H1 (cell line): ENCODE measurements around the gene MPZL3. TPM values are rescaled to one million over a fixed set of nuclear protein-coding genes. Genes with fewer than 3 reads are reported as not detected.
A peak's percentile ranks its signal among the peaks of the same experiment; 100 is the strongest.

Source experiments
- ATF2 ChIP-seq: IDR thresholded peaks from 2 replicates; pipeline ENCODE4 v1.6.1; 2012; ENCODE audit warnings: low read length, inconsistent platforms
- CEBPB ChIP-seq: IDR thresholded peaks from 2 replicates; pipeline ENCODE4 v1.6.1; 2012; ENCODE audit warnings: low read depth, low read length
- CTBP2 ChIP-seq: IDR thresholded peaks from 2 replicates; pipeline ENCODE4 v1.7.0; 2011; ENCODE audit warnings: borderline replicate concordance, mild to moderate bottlenecking, moderate library complexity, mixed read lengths, low read length; ENCODE audit not compliant: insufficient read depth, insufficient read length
- CTCF ChIP-seq, 3 experiments: IDR thresholded peaks; 1 replicate in 2 of 3; 2 replicates in 1 of 3; pipeline versions ENCODE4 v1.5.1 to v1.6.1; 2011; ENCODE audit warnings: low read length in 3 of 3, mild to moderate bottlenecking in 3 of 3, inconsistent platforms in 2 of 3, low read depth in 1 of 3, moderate library complexity in 1 of 3; ENCODE audit not compliant: insufficient read depth in 1 of 3; ENCODE audit errors: control extremely low read depth in 1 of 3
- EP300 ChIP-seq, 2 experiments: IDR thresholded peaks; 1 replicate in 1 of 2; 2 replicates in 1 of 2; pipeline ENCODE4 v1.6.1; 2011 to 2012; ENCODE audit warnings: low read depth in 2 of 2, low read length in 2 of 2, mild to moderate bottlenecking in 2 of 2, borderline replicate concordance in 1 of 2, inconsistent platforms in 1 of 2, moderate library complexity in 1 of 2
- FOSL1 ChIP-seq: IDR thresholded peaks from 2 replicates; pipeline ENCODE4 v1.6.1; 2011; ENCODE audit warnings: mild to moderate bottlenecking, low read depth, low read length, moderate library complexity; ENCODE audit not compliant: insufficient read depth
- GABPA ChIP-seq: IDR thresholded peaks from 2 replicates; pipeline ENCODE4 v1.6.1; 2011; ENCODE audit warnings: mild to moderate bottlenecking, low read length, moderate library complexity, borderline replicate concordance; ENCODE audit not compliant: insufficient read depth
- GTF2F1 ChIP-seq: IDR thresholded peaks from 2 replicates; pipeline ENCODE4 v1.6.1; 2012; ENCODE audit warnings: low read depth, low read length, improper control_type of control experiment, borderline replicate concordance
- HDAC6 ChIP-seq: IDR thresholded peaks from one replicate; pipeline ENCODE4 v1.7.1; 2012; ENCODE audit warnings: low read depth, mild to moderate bottlenecking, inconsistent platforms, low read length, moderate library complexity
- JUN ChIP-seq: IDR thresholded peaks from 2 replicates; pipeline ENCODE4 v1.6.1; 2011; ENCODE audit warnings: low read depth, mild to moderate bottlenecking, improper control_type of control experiment, low read length
- JUND ChIP-seq: IDR thresholded peaks from 2 replicates; pipeline ENCODE4 v1.6.1; 2011; ENCODE audit warnings: mild to moderate bottlenecking, improper control_type of control experiment, low read length
- KDM4A ChIP-seq: IDR thresholded peaks from one replicate; pipeline ENCODE4 v1.7.1; 2012; ENCODE audit warnings: low read depth, mild to moderate bottlenecking, moderate library complexity, low read length, inconsistent platforms; ENCODE audit not compliant: severe bottlenecking
- POLR2A ChIP-seq, 2 experiments: IDR thresholded peaks; 1 replicate in 1 of 2; 2 replicates in 1 of 2; pipeline ENCODE4 v1.6.1; 2011; ENCODE audit warnings: low read depth in 2 of 2, low read length in 2 of 2, mild to moderate bottlenecking in 2 of 2; ENCODE audit errors: control extremely low read depth in 1 of 2
- POU5F1 ChIP-seq: IDR thresholded peaks from 2 replicates; pipeline ENCODE4 v1.6.1; 2011; ENCODE audit warnings: low read depth, mild to moderate bottlenecking, low read length, moderate library complexity
- SIRT6 ChIP-seq: IDR thresholded peaks from one replicate; pipeline ENCODE4 v1.7.1; 2012; ENCODE audit warnings: low read length, inconsistent platforms
- SP1 ChIP-seq: IDR thresholded peaks from 2 replicates; pipeline ENCODE4 v1.6.1; 2011; ENCODE audit warnings: low read depth, low read length
- SP2 ChIP-seq: IDR thresholded peaks from 2 replicates; pipeline ENCODE4 v1.6.1; 2012; ENCODE audit warnings: mild to moderate bottlenecking, low read length, inconsistent platforms
- SP4 ChIP-seq: IDR thresholded peaks from 2 replicates; pipeline ENCODE4 v1.6.1; 2012; ENCODE audit warnings: low read length, inconsistent platforms
- SRF ChIP-seq: IDR thresholded peaks from 2 replicates; pipeline ENCODE4 v1.6.1; 2011; ENCODE audit warnings: mild to moderate bottlenecking, low read depth, low read length, moderate library complexity
- TAF1 ChIP-seq: IDR thresholded peaks from 2 replicates; pipeline ENCODE4 v1.6.1; 2011; ENCODE audit warnings: mild to moderate bottlenecking, low read depth, low read length
- TCF12 ChIP-seq: IDR thresholded peaks from 2 replicates; pipeline ENCODE4 v1.6.1; 2011; ENCODE audit warnings: low read depth, mild to moderate bottlenecking, low read length
- polyA plus RNA-seq, 7 experiments: library from polyadenylated mRNA; depleted of rRNA in 3 of 7; stranded (reverse) in 5 of 7; unstranded in 2 of 7; fragments of >200 nt in 5 of 7; fragments of 200-250 nt in 2 of 7; gene quantifications; 1 replicate in 5 of 7; 2 replicates in 1 of 7; 4 replicates in 1 of 7; pipeline versions ENCODE4 v1.2.1 to v1.2.3, GENCODE V29; 2011 to 2013; ENCODE audit warnings: missing spikeins in 2 of 7, mixed read lengths in 2 of 7
- total RNA-seq: library from RNA; stranded (reverse); fragmentation: NEBNext Ultra II Directional; extraction: Animal tissue kit (Norgen Biotek cat#: 25700); gene quantifications from 2 replicates; pipeline ENCODE4 v1.2.1, GENCODE V29; 2021

Gene MPZL3
- total and polyA plus RNA-seq, 2 of the 8 experiments (the other 6 are each of a cell fraction or from before 2014, with no cell fraction given): 1.1 to 3.9 TPM

GRCh38 chr11:118251858-118252652 is at the start of gene MPZL3 (continued):
- TF ChIP-seq HDAC6 (no peak), EP300 (IDR thresholded peaks at IDR 0.05; ENCODE audit: borderline replicate concordance in 1 of 2, low read depth in 2 of 2, low read length in 2 of 2) (no peak), POU5F1 (no peak), SP4 (no peak), GTF2F1 (no peak), SP2 (no peak), CTCF (IDR thresholded peaks at IDR 0.05; ENCODE audit: control extremely low read depth in 1 of 3, insufficient read depth in 1 of 3, low read depth in 1 of 3, low read length in 3 of 3) (no peak), JUN (no peak), FOSL1 (no peak), GABPA (peak; percentile 94), TCF12 (0 out of 2 replicates have a peak, but pooled peaks have one; percentile 45), SRF (no peak), JUND (peak; percentile 67; the same call in 1 of the 2 replicates), TAF1 (peak; percentile 78), SIRT6 (no peak), POLR2A (IDR thresholded peaks at IDR 0.05; ENCODE audit: control extremely low read depth in 1 of 2, low read depth in 2 of 2, low read length in 2 of 2) (peak; percentile 69 to 72), KDM4A (peak; percentile 99), ATF2 (peak; percentile 89), CEBPB (peak; percentile 25; the same call in 1 of the 2 replicates), SP1 (no peak), CTBP2 (peak; percentile 29)
